HepG2 (cell line): Measurements from ENCODE around the gene ANKRD40. TPM values are rescaled to one million over a fixed set of nuclear protein-coding genes. Genes with fewer than 3 reads are reported as not detected.
A peak's percentile ranks its signal among the peaks of the same experiment; 100 is the strongest.

Experiments
- BORCS8-MEF2B ChIP-seq: sonication (generic); formaldehyde crosslinking; IDR thresholded peaks from 2 replicates; pipeline ENCODE4 v1.8.0; 2022; ENCODE audit warnings: mild to moderate bottlenecking, missing genetic modification reagents
- FOXK2 ChIP-seq: fragments of 450-650 bp; IDR thresholded peaks from 2 replicates; pipeline ENCODE4 v1.6.1; 2016
- HDAC6 ChIP-seq: fragments of 200-600 bp; sonication (generic); IDR thresholded peaks from 2 replicates; pipeline ENCODE4 v1.7.0; 2017; ENCODE audit warnings: mild to moderate bottlenecking, antibody characterized with exemption, low read length, low read depth
- HHEX ChIP-seq: IDR thresholded peaks from 2 replicates; pipeline ENCODE4 v1.6.1; 2016; ENCODE audit warnings: control low read depth
- KLF16 ChIP-seq, 2 experiments: sonication (generic) in 1 of 2; formaldehyde crosslinking in 1 of 2; IDR thresholded peaks; 2 replicates each; pipeline versions ENCODE4 v1.6.1 to v1.8.0; 2016 to 2023; ENCODE audit warnings: missing genetic modification reagents in 2 of 2, missing compliant biosample characterization in 1 of 2
- MYC ChIP-seq: sonication (generic); formaldehyde crosslinking; IDR thresholded peaks from 2 replicates; pipeline ENCODE4 v1.9.0; 2021; ENCODE audit warnings: missing genetic modification reagents, borderline replicate concordance
- ONECUT2 ChIP-seq: sonication (generic); formaldehyde crosslinking; IDR thresholded peaks from 2 replicates; pipeline ENCODE4 v1.4.0; 2020; ENCODE audit warnings: missing genetic modification reagents
- PAF1 ChIP-seq: IDR thresholded peaks from 2 replicates; pipeline ENCODE4 v1.6.1; 2016; ENCODE audit warnings: missing genetic modification reagents, missing compliant biosample characterization
- SNAI1 ChIP-seq: sonication (generic); formaldehyde crosslinking; IDR thresholded peaks from 2 replicates; pipeline ENCODE4 v1.5.0; 2020; ENCODE audit warnings: mild to moderate bottlenecking, missing genetic modification reagents, borderline replicate concordance
- SP1 ChIP-seq, 2 experiments: fragments of 450-650 bp in 1 of 2; sonication (generic) in 1 of 2; formaldehyde crosslinking in 1 of 2; IDR thresholded peaks; 2 replicates each; pipeline versions ENCODE4 v1.4.0 to v1.6.1; 2016 to 2020; ENCODE audit warnings: missing genetic modification reagents in 1 of 2
- SP140L ChIP-seq: sonication (generic); formaldehyde crosslinking; IDR thresholded peaks from 2 replicates; pipeline ENCODE4 v1.4.0; 2020; ENCODE audit warnings: missing genetic modification reagents, borderline replicate concordance
- SPEN ChIP-seq: sonication (generic); formaldehyde crosslinking; IDR thresholded peaks from 2 replicates; pipeline ENCODE4 v1.5.1; 2020; ENCODE audit warnings: low read depth, mild to moderate bottlenecking, missing genetic modification reagents
- SRSF9 ChIP-seq: fragments of 200-400 bp; formaldehyde crosslinking; IDR thresholded peaks from 2 replicates; pipeline ENCODE4 v1.6.1; 2018; ENCODE audit warnings: borderline replicate concordance, mild to moderate bottlenecking, low read depth, low read length; ENCODE audit not compliant: insufficient read depth, poor library complexity, severe bottlenecking
- TBX2 ChIP-seq: sonication (generic); formaldehyde crosslinking; IDR thresholded peaks from 2 replicates; pipeline ENCODE4 v1.5.0; 2020; ENCODE audit warnings: missing genetic modification reagents, mild to moderate bottlenecking, borderline replicate concordance
- U2AF1 ChIP-seq: fragments of 200-400 bp; formaldehyde crosslinking; optimal IDR thresholded peaks from 2 replicates; pipeline ENCODE3; 2017; ENCODE audit warnings: mild to moderate bottlenecking, low read depth, low read length
- U2AF2 ChIP-seq: fragments of 200-400 bp; formaldehyde crosslinking; IDR thresholded peaks from 2 replicates; pipeline ENCODE4 v1.6.1; 2017; ENCODE audit warnings: low read depth, mild to moderate bottlenecking, low read length
- ZNF136 ChIP-seq: sonication (generic); formaldehyde crosslinking; IDR thresholded peaks from 2 replicates; pipeline ENCODE4 v1.8.1; 2022; ENCODE audit warnings: low read depth, mild to moderate bottlenecking, moderate library complexity, missing genetic modification reagents
- ZNF225 ChIP-seq: sonication (generic); formaldehyde crosslinking; IDR thresholded peaks from 2 replicates; pipeline ENCODE4 v1.4.0; 2020; ENCODE audit warnings: mild to moderate bottlenecking, missing genetic modification reagents
- ZNF263 ChIP-seq: sonication (generic); formaldehyde crosslinking; IDR thresholded peaks from 2 replicates; pipeline ENCODE4 v1.4.0; 2020; ENCODE audit warnings: missing genetic modification reagents
- ZNF331 ChIP-seq: sonication (generic); formaldehyde crosslinking; IDR thresholded peaks from 2 replicates; pipeline ENCODE4 v1.4.0; 2020; ENCODE audit warnings: missing genetic modification reagents
- ZNF446 ChIP-seq: sonication (generic); formaldehyde crosslinking; IDR thresholded peaks from 2 replicates; pipeline ENCODE4 v1.5.0; 2020; ENCODE audit warnings: mild to moderate bottlenecking, missing genetic modification reagents
- ZNF572 ChIP-seq: sonication (generic); formaldehyde crosslinking; IDR thresholded peaks from 2 replicates; pipeline ENCODE4 v1.5.1; 2020; ENCODE audit warnings: mild to moderate bottlenecking, missing genetic modification reagents
- polyA plus RNA-seq, 8 experiments: library from polyadenylated mRNA; depleted of rRNA in 3 of 8; stranded (reverse) in 7 of 8; unstranded in 1 of 8; fragments of >200 nt; fragmentation: Illumina TruSeq in 4 of 8; extraction: Trizol in 4 of 8; gene quantifications; 2 replicates each; pipeline versions ENCODE4 v1.2.1 to v1.2.3, GENCODE V29; 2011 to 2016; ENCODE audit warnings: low read depth in 4 of 8, missing spikeins in 1 of 8, mixed read lengths in 1 of 8; ENCODE audit not compliant: insufficient read depth in 1 of 8
- total RNA-seq, 5 experiments: library from RNA; depleted of rRNA; stranded (reverse); fragments of >200 nt; fragmentation: Illumina TruSeq; extraction: Trizol; gene quantifications; 2 replicates each; pipeline ENCODE4 v1.2.3, GENCODE V29; 2016; ENCODE audit warnings: low read depth in 1 of 5
- TF ChIP-seq, protein P1 (sequence below): sonication (generic); formaldehyde crosslinking; IDR thresholded peaks from 2 replicates; pipeline ENCODE4 v1.8.0; 2022; ENCODE audit warnings: missing genetic modification reagents, mild to moderate bottlenecking, borderline replicate concordance
- TF ChIP-seq, protein P2 (sequence below): sonication (generic); formaldehyde crosslinking; IDR thresholded peaks from 2 replicates; pipeline ENCODE4 v1.8.1; 2023; ENCODE audit warnings: missing genetic modification reagents, inconsistent platforms, borderline replicate concordance
- TF ChIP-seq, protein P3 (sequence below): IDR thresholded peaks from 2 replicates; pipeline ENCODE4 v1.6.1; 2016; ENCODE audit warnings: low read depth, control low read depth
- TF ChIP-seq, protein P4 (sequence below): sonication (generic); formaldehyde crosslinking; IDR thresholded peaks from 2 replicates; pipeline ENCODE4 v1.8.1; 2023; ENCODE audit warnings: mild to moderate bottlenecking, moderate library complexity, missing genetic modification reagents

The ANKRD40 gene
- total and polyA plus RNA-seq, 2 of the 13 experiments (the other 11 are each of a cell fraction or from before 2014, with no cell fraction given), result 35.0 to 46.4 TPM

DNA sequence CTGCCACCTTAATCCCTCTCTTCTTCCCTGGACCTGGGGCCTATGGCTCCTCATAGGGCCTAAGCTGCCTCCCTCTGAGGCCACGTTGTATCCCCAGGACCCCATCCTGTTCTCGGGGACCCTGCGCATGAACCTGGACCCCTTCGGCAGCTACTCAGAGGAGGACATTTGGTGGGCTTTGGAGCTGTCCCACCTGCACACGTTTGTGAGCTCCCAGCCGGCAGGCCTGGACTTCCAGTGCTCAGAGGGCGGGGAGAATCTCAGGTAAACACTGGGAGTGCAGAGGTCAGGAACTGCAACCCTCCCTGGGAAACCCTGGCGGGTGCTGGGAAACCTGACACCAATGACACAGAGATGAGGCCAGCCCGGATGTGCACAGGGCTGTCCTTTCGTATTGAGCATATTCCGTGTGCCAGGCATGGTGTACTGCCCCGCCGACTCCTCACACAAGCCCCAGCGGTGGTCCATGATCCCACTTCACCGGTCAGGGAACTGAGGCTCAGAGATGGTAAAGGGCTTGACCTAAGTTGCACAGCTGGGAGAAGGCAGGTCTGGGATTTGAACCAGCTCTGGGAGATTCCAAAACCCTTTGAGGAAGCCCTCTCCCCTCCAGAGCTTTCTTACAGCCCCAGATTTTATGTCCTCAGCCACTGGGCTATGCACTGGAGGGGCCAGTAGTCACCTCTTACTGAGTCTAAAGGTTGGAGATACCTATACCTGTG is 22.9 kb downstream of the ANKRD40 start (continued):
- TF ChIP-seq, protein P1, sequence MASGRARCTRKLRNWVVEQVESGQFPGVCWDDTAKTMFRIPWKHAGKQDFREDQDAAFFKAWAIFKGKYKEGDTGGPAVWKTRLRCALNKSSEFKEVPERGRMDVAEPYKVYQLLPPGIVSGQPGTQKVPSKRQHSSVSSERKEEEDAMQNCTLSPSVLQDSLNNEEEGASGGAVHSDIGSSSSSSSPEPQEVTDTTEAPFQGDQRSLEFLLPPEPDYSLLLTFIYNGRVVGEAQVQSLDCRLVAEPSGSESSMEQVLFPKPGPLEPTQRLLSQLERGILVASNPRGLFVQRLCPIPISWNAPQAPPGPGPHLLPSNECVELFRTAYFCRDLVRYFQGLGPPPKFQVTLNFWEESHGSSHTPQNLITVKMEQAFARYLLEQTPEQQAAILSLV (CRISPR knock-in tag), result peak; percentile 94
- TF ChIP-seq TBX2 (CRISPR knock-in tag) (peak; percentile 99), HDAC6 (no peak), SNAI1 (CRISPR knock-in tag) (no peak), FOXK2 (peak; percentile 90), ZNF446 (CRISPR knock-in tag) (peak; percentile 72; the same call in 1 of the 2 replicates), ZNF136 (CRISPR knock-in tag) (peak; percentile 89), U2AF1 (no peak), SP140L (CRISPR knock-in tag) (peak; percentile 64; the same call in 1 of the 2 replicates), HHEX (no peak), SPEN (CRISPR knock-in tag) (peak; percentile 99), KLF16 (CRISPR knock-in tag; IDR thresholded peaks at IDR 0.05) (peak in 1 of 2 experiments; percentile 97; a peak in 2 of 4 replicates), PAF1 (CRISPR knock-in tag) (no peak), ZNF225 (CRISPR knock-in tag) (peak; percentile 49; the same call in 1 of the 2 replicates), ZNF263 (peak; percentile 74; the same call in 1 of the 2 replicates), BORCS8-MEF2B (CRISPR knock-in tag) (peak; percentile 90), ZNF572 (CRISPR knock-in tag) (peak; percentile 98), SP1 (IDR thresholded peaks at IDR 0.05) (no peak), SP1 (CRISPR knock-in tag; IDR thresholded peaks at IDR 0.05) (no peak; the same call in 1 of the 2 replicates), U2AF2 (no peak), ZNF331 (peak; percentile 94), MYC (CRISPR knock-in tag) (peak; percentile 85; the same call in 1 of the 2 replicates), ONECUT2 (CRISPR knock-in tag) (no peak), SRSF9 (no peak)
- TF ChIP-seq, protein P2, sequence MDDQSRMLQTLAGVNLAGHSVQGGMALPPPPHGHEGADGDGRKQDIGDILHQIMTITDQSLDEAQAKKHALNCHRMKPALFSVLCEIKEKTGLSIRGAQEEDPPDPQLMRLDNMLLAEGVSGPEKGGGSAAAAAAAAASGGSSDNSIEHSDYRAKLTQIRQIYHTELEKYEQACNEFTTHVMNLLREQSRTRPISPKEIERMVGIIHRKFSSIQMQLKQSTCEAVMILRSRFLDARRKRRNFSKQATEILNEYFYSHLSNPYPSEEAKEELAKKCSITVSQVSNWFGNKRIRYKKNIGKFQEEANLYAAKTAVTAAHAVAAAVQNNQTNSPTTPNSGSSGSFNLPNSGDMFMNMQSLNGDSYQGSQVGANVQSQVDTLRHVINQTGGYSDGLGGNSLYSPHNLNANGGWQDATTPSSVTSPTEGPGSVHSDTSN (CRISPR knock-in tag), result no peak
- TF ChIP-seq, protein P3, sequence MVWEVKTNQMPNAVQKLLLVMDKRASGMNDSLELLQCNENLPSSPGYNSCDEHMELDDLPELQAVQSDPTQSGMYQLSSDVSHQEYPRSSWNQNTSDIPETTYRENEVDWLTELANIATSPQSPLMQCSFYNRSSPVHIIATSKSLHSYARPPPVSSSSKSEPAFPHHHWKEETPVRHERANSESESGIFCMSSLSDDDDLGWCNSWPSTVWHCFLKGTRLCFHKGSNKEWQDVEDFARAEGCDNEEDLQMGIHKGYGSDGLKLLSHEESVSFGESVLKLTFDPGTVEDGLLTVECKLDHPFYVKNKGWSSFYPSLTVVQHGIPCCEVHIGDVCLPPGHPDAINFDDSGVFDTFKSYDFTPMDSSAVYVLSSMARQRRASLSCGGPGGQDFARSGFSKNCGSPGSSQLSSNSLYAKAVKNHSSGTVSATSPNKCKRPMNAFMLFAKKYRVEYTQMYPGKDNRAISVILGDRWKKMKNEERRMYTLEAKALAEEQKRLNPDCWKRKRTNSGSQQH (CRISPR knock-in tag), result no peak
- TF ChIP-seq, protein P4, sequence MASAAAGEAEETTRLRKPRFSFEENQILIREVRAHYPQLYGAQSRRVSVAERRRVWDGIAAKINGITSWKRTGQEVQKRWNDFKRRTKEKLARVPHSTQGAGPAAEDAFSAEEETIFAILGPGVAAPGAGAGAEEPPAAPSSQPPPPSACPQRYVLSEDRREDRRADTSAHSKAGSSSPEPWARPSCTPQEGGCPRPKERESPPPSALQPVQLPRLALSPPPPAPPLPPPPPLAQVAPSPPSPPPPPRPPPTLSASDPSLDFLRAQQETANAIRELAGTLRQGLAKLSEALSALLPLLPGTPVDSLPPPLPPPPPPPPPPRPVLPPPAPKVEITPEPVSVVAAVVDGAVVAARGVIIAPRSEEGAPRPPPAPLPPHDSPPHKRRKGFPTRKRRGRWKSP, result peak; percentile 83
